HG02623 (cell line): Measurements from ENCODE around the gene DAB1.
"Not testable (repeated sequence)": the region's sequence is repeated elsewhere in the genome, so short reads cannot be mapped to it uniquely, and the experiment has no call there.

Experiments
- ATAC-seq: cut with Tn5 transposase; IDR thresholded peaks from one replicate; pipeline ENCODE4 v1.9.1; 2021; ENCODE audit warnings: moderate library complexity; ENCODE audit not compliant: unreplicated experiment

Gene DAB1

GRCh38 chr1:57232500-57232899 lies 191.4 kb downstream of the DAB1 start:
- no peak for ATAC-seq

- no peak for ATAC-seq
These were observed 193.9 kb downstream of the DAB1 start for GRCh38 chr1:57229998-57230397.

GRCh38 chr1:57229076-57229475 lies 194.8 kb downstream of the DAB1 start:
- no peak for ATAC-seq

- ATAC-seq = no peak
These were observed 201.1 kb downstream of the DAB1 start for GRCh38 chr1:57222801-57223200.

- no peak for ATAC-seq
These were observed 201.6 kb downstream of the DAB1 start for GRCh38 chr1:57222307-57222706.

- not testable (repeated sequence) for ATAC-seq
These were observed 203.0 kb downstream of the DAB1 start for GRCh38 chr1:57220905-57221304.

GRCh38 chr1:57218487-57219079 lies 205.3 kb downstream of the DAB1 start:
- no peak for ATAC-seq

- ATAC-seq = no peak
These were observed 206.0 kb downstream of the DAB1 start for GRCh38 chr1:57217905-57218304.

GRCh38 chr1:57214951-57215575 lies 208.8 kb downstream of the DAB1 start:
- ATAC-seq = no peak

- ATAC-seq = no peak
These were observed 213.0 kb downstream of the DAB1 start for GRCh38 chr1:57210881-57211280.

GRCh38 chr1:57209495-57209894 lies 214.4 kb downstream of the DAB1 start:
- no peak for ATAC-seq

- ATAC-seq = no peak
These were observed 215.0 kb downstream of the DAB1 start for GRCh38 chr1:57208741-57209302.

GRCh38 chr1:57206038-57206437 lies 217.8 kb downstream of the DAB1 start:
- ATAC-seq = no peak

- ATAC-seq = no peak
These were observed 218.7 kb downstream of the DAB1 start for GRCh38 chr1:57204942-57205787.

- ATAC-seq = no peak
These were observed 219.8 kb downstream of the DAB1 start for GRCh38 chr1:57204091-57204490.

GRCh38 chr1:57202241-57202640 lies 221.6 kb downstream of the DAB1 start:
- no peak for ATAC-seq

GRCh38 chr1:57198912-57199311 lies 224.9 kb downstream of the DAB1 start:
- ATAC-seq = no peak

GRCh38 chr1:57195436-57195941 lies 228.4 kb downstream of the DAB1 start:
- no peak for ATAC-seq

- no peak for ATAC-seq
These were observed 231.6 kb downstream of the DAB1 start for GRCh38 chr1:57192222-57192621.

- ATAC-seq = no peak
These were observed 233.0 kb downstream of the DAB1 start for GRCh38 chr1:57190898-57191297.

- ATAC-seq = no peak
These were observed 235.7 kb downstream of the DAB1 start for GRCh38 chr1:57188168-57188567.

GRCh38 chr1:57186455-57186854 lies 237.4 kb downstream of the DAB1 start:
- ATAC-seq = no peak
